ENCODE measurements around the gene PIP5K1B.

Gene PIP5K1B

DNA sequence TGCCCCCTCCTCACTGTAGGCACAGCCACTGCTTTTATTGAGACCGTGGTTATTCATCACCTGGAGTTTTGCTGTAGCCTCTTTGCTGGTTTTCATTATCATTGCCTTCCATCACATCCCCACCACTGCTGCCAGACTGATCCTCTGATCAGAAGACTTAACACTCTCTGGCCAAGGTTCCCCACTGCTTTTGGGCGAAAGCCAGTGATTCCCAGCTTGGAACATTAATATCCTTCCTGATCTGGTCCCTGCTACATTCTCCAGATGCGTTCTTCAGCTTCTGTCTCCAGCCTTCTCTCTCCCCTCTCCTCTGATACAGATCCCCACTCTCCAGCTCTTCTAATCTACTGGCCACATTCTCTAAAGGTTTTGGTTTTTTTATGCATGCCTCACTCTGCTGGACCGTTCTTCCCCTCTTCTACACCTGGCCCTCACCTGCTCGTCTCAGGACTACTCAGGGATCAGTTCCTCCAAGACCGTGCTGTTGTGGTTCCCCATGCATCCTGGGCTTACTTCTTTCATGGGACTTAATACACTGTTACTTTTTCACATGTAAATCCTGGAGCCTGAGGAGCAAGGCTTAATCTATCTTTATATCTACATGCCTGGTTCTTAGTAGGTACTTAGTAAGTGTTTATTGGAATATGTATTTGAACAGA, 193.9 kb downstream of the PIP5K1B start:
- H3K27ac ChIP-seq (ENCODE audit: low read length) = no peak overlapping the region
- H3K4me1 ChIP-seq (ENCODE audit: control insufficient read depth in 1 of 2, insufficient read depth in 2 of 2, low read length in 2 of 2) = no peaks in the 10 kb centered on the region
- no peaks in the 10 kb centered on the region for H3K9me3 ChIP-seq (ENCODE audit: control insufficient read depth in 1 of 2, low read length in 2 of 2)
- no peaks in the 10 kb centered on the region for H3K36me3 ChIP-seq (ENCODE audit: control insufficient read depth in 1 of 2, insufficient read depth in 2 of 2, low read length in 2 of 2)
- H3K27me3 ChIP-seq (ENCODE audit: low read depth, low read length) = no peaks in the 10 kb centered on the region
- H3K4me3 ChIP-seq (ENCODE audit: low read depth in 1 of 2, low read length in 2 of 2) = no peak overlapping the region

DNA sequence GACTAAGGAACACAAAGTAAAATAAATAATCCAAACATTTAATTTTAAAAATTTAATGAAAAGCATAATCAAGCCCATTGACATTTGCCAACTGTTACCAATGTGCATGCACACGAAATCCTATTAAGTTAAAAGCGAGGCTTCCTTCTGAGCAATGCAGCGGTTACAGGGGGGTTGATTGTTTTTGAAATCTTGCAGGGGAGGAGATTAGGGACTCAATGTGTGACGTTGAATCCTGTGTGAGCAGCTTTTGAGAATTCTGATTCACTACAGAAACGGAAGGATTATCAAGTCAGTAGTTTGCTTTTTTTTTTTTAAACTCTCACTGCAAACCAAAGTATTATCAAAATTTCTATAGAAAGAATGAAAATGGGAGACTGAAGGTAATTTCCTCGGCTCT, 199.4 kb downstream of the PIP5K1B start:
- Histone ChIP-seq H3K4me1 (ENCODE audit: control insufficient read depth in 1 of 2, insufficient read depth in 2 of 2, low read length in 2 of 2) (no peaks in the 10 kb centered on the region), H3K4me3 (ENCODE audit: low read depth in 1 of 2, low read length in 2 of 2) (no peak overlapping the region), H3K36me3 (ENCODE audit: control insufficient read depth in 1 of 2, insufficient read depth in 2 of 2, low read length in 2 of 2) (no peaks in the 10 kb centered on the region)

DNA sequence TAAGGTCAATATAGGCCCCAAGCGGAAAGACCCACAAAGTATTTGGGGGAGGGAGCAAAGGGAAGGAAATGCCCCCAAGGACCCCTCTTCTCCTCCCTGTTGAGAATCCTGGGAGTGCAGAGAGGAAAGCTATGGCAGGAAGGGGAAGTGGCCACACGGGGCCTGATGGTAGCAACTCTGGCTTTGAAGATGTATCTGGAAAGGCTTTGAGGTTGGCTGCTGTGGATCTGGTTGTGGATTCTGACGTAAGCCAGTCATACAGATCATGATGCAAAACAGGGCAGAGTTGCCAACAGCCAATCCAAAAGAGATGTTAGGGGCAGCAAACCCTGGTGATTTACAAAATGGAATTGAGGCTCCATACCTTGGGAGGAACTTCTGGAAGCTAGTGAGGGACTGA, 200.1 kb downstream of the PIP5K1B start:
- H3K27ac ChIP-seq (ENCODE audit: low read length) = no peak overlapping the region
- H3K4me3 ChIP-seq (ENCODE audit: low read depth in 1 of 2, low read length in 2 of 2) = no peak overlapping the region
- no peaks in the 10 kb centered on the region for H3K27me3 ChIP-seq (ENCODE audit: low read depth, low read length)
- no peaks in the 10 kb centered on the region for H3K36me3 ChIP-seq (ENCODE audit: control insufficient read depth in 1 of 2, insufficient read depth in 2 of 2, low read length in 2 of 2)
- H3K9me3 ChIP-seq (ENCODE audit: control insufficient read depth in 1 of 2, low read length in 2 of 2) = no peaks in the 10 kb centered on the region
- H3K4me1 ChIP-seq (ENCODE audit: control insufficient read depth in 1 of 2, insufficient read depth in 2 of 2, low read length in 2 of 2) = no peaks in the 10 kb centered on the region

More for the DNA sequence above, 199.4 kb downstream of the PIP5K1B start:
- Histone ChIP-seq H3K27me3 (ENCODE audit: low read depth, low read length) (no peaks in the 10 kb centered on the region), H3K9me3 (ENCODE audit: control insufficient read depth in 1 of 2, low read length in 2 of 2) (no peaks in the 10 kb centered on the region), H3K27ac (ENCODE audit: low read length) (no peak overlapping the region)

DNA sequence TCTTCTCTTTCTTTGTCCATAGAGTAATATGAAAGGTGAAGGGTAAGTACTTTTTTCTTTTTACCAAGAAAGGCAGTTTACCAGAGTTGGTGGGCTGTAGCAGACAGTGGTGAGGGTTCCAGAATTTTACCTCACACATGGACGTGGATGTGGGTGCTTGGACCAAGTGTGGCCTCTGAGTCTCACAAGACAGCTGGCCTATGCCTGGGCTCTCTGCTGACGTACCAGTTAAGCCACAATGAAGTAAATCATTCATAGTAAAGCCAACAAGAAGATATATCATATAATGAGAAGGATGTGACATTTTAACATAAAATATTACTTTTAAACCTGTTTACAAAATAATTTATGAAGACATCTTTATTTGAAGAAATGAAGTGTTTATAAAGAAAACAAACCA, 202.9 kb downstream of the PIP5K1B start:
- no peak overlapping the region for H3K27ac ChIP-seq (ENCODE audit: low read length)
- peaks cover 0 to 2% of the 10 kb centered on the region in 2 donors for H3K4me1 ChIP-seq (ENCODE audit: control insufficient read depth in 1 of 2, insufficient read depth in 2 of 2, low read length in 2 of 2)
- no peak overlapping the region for H3K4me3 ChIP-seq (ENCODE audit: low read depth in 1 of 2, low read length in 2 of 2)
- no peaks in the 10 kb centered on the region for H3K27me3 ChIP-seq (ENCODE audit: low read depth, low read length)
- H3K36me3 ChIP-seq (ENCODE audit: control insufficient read depth in 1 of 2, insufficient read depth in 2 of 2, low read length in 2 of 2) = no peaks in the 10 kb centered on the region
- H3K9me3 ChIP-seq (ENCODE audit: control insufficient read depth in 1 of 2, low read length in 2 of 2) = no peaks in the 10 kb centered on the region

DNA sequence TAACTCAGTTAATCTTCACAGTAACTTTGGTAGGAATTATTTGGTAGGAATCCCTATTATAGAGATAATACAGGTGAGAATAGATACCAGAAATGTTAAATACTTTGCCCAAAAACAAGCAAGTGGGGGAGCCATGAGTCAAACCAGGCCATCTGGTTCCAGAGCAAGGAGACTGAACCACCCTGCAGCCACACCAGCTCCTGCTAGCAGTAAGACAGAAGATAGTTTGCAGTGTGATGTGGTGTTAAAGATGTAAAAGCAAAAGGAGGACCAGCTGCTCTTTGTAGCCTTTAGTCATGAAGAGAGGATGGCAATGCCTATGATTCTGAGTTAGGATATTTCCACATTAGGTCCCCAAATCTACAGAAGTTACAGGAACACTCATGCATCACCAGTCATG, 207.5 kb downstream of the PIP5K1B start:
- Histone ChIP-seq H3K27ac (ENCODE audit: low read length) (no peak overlapping the region), H3K4me3 (ENCODE audit: low read depth in 1 of 2, low read length in 2 of 2) (no peak overlapping the region), H3K27me3 (ENCODE audit: low read depth, low read length) (no peaks in the 10 kb centered on the region)

DNA sequence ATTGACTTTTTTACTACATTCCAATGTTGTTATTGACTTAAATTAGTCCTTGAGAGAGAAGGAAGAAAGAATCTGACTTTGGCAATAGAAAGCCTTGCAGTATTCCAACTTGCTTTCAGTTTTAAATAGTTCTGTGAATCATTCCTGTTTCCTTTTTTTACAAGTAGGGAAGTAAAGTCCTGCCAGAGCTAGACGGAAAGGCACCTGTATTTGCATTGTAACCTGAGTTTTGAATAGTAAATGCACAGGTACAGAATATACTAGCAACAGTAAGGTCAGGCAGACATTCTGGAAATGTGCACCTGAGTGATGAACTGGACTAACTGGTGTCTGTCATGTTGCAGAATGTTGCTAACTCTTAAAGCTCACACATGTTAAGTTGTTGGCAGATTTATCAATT, 208.0 kb downstream of the PIP5K1B start:
- H3K9me3 ChIP-seq (ENCODE audit: control insufficient read depth in 1 of 2, low read length in 2 of 2) = no peaks in the 10 kb centered on the region
- H3K4me3 ChIP-seq (ENCODE audit: low read depth in 1 of 2, low read length in 2 of 2) = no peak overlapping the region
- peaks cover 0 to 4% of the 10 kb centered on the region in 2 donors for H3K4me1 ChIP-seq (ENCODE audit: control insufficient read depth in 1 of 2, insufficient read depth in 2 of 2, low read length in 2 of 2)
- no peaks in the 10 kb centered on the region for H3K36me3 ChIP-seq (ENCODE audit: control insufficient read depth in 1 of 2, insufficient read depth in 2 of 2, low read length in 2 of 2)
- no peaks in the 10 kb centered on the region for H3K27me3 ChIP-seq (ENCODE audit: low read depth, low read length)
- no peak overlapping the region for H3K27ac ChIP-seq (ENCODE audit: low read length)

More for the DNA sequence above, 207.5 kb downstream of the PIP5K1B start:
- Histone ChIP-seq H3K4me1 (ENCODE audit: control insufficient read depth in 1 of 2, insufficient read depth in 2 of 2, low read length in 2 of 2) (peaks cover 0 to 4% of the 10 kb centered on the region in 2 donors), H3K36me3 (ENCODE audit: control insufficient read depth in 1 of 2, insufficient read depth in 2 of 2, low read length in 2 of 2) (no peaks in the 10 kb centered on the region), H3K9me3 (ENCODE audit: control insufficient read depth in 1 of 2, low read length in 2 of 2) (no peaks in the 10 kb centered on the region)

DNA sequence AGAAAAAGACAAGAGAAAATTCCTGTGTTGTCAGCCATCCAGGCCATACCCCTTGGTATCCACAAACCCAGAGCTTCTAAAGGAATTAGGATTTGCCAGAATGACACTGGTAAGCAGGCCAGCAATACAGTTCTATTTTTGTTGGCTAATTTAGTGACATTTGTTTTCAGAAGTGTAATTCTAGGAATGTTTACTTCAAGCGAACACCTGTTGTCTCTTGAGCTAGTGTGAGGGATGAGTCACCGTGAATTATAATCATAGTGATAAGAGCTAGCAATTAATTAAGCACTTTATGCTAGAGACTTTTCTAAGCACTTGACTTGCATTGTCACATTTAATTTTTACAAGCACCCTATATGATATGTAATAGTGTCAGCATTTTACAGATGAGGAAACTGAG, 209.7 kb downstream of the PIP5K1B start:
- Histone ChIP-seq H3K27ac (ENCODE audit: low read length) (no peak overlapping the region), H3K4me3 (ENCODE audit: low read depth in 1 of 2, low read length in 2 of 2) (no peak overlapping the region), H3K9me3 (ENCODE audit: control insufficient read depth in 1 of 2, low read length in 2 of 2) (no peaks in the 10 kb centered on the region), H3K27me3 (ENCODE audit: low read depth, low read length) (no peaks in the 10 kb centered on the region), H3K36me3 (ENCODE audit: control insufficient read depth in 1 of 2, insufficient read depth in 2 of 2, low read length in 2 of 2) (no peaks in the 10 kb centered on the region), H3K4me1 (ENCODE audit: control insufficient read depth in 1 of 2, insufficient read depth in 2 of 2, low read length in 2 of 2) (peaks cover 0 to 4% of the 10 kb centered on the region in 2 donors)

DNA sequence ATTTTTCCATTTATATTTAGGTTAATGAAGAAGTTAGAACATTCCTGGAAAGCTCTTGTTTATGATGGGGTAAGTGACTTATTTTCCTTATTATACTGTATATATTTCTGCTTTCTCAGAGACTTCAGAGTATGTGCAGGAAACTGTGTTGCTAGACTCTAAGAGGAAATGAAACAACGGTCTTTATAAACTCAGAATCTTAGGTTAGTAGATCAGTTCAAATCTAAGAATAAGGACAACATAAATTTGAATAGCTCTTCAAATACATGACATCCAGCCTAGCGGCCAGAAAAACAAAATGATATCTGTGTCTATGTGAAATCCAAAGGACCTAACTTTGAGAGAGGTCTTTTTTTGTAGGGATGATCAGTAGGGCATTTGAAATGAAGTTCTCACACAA, 214.6 kb downstream of the PIP5K1B start:
- no peak overlapping the region for H3K27ac ChIP-seq (ENCODE audit: low read length)
- no peaks in the 10 kb centered on the region for H3K9me3 ChIP-seq (ENCODE audit: control insufficient read depth in 1 of 2, low read length in 2 of 2)
- H3K27me3 ChIP-seq (ENCODE audit: low read depth, low read length) = no peaks in the 10 kb centered on the region
- H3K4me3 ChIP-seq (ENCODE audit: low read depth in 1 of 2, low read length in 2 of 2) = no peak overlapping the region
- peaks cover 0 to 3% of the 10 kb centered on the region in 2 donors for H3K36me3 ChIP-seq (ENCODE audit: control insufficient read depth in 1 of 2, insufficient read depth in 2 of 2, low read length in 2 of 2)
- no peaks in the 10 kb centered on the region for H3K4me1 ChIP-seq (ENCODE audit: control insufficient read depth in 1 of 2, insufficient read depth in 2 of 2, low read length in 2 of 2)

DNA sequence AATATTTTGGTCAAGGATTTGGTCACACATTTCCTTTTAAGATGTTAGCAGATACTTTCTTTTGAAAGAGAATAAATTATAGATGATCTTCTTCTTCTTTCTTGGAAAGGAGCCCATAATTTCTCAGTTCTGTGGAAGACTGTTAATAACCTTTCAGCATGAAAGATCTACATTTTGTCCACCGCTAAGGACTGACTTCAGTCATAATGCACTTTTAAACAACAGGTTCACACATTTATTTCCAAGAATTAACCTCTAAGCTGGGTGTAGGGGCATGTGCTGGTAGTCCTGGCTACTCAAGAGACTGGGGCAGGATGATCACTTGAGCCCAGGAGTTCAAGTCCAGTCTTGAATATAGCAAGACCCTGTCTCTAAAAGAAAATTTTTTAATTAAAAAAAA, 215.9 kb downstream of the PIP5K1B start:
- Histone ChIP-seq H3K4me3 (ENCODE audit: low read depth in 1 of 2, low read length in 2 of 2) (no peak overlapping the region), H3K27me3 (ENCODE audit: low read depth, low read length) (no peaks in the 10 kb centered on the region), H3K9me3 (ENCODE audit: control insufficient read depth in 1 of 2, low read length in 2 of 2) (no peaks in the 10 kb centered on the region), H3K27ac (ENCODE audit: low read length) (no peak overlapping the region), H3K36me3 (ENCODE audit: control insufficient read depth in 1 of 2, insufficient read depth in 2 of 2, low read length in 2 of 2) (peaks cover 0 to 3% of the 10 kb centered on the region in 2 donors), H3K4me1 (ENCODE audit: control insufficient read depth in 1 of 2, insufficient read depth in 2 of 2, low read length in 2 of 2) (no peaks in the 10 kb centered on the region)

DNA sequence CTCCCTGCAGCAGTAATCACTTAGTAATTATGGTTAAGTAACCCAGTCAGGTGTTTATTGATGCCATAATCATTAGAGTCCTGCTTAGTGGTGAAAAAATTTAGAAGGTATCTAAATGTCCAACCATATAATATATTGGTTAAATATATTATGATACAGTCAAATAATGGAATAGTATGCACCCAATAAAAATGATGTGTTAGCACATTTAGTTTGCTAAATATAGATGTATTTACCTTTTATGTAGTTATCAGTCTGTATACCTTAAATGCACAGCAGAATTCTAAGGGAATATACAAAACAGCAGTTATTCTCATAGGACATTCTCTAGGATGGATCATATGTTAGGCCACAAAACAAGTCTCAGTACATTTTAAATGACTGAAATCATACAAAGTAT, 218.4 kb downstream of the PIP5K1B start:
- Histone ChIP-seq H3K27me3 (ENCODE audit: low read depth, low read length) (no peaks in the 10 kb centered on the region), H3K4me3 (ENCODE audit: low read depth in 1 of 2, low read length in 2 of 2) (no peak overlapping the region), H3K9me3 (ENCODE audit: control insufficient read depth in 1 of 2, low read length in 2 of 2) (no peaks in the 10 kb centered on the region), H3K36me3 (ENCODE audit: control insufficient read depth in 1 of 2, insufficient read depth in 2 of 2, low read length in 2 of 2) (peaks cover 0 to 3% of the 10 kb centered on the region in 2 donors), H3K27ac (ENCODE audit: low read length) (no peak overlapping the region), H3K4me1 (ENCODE audit: control insufficient read depth in 1 of 2, insufficient read depth in 2 of 2, low read length in 2 of 2) (no peaks in the 10 kb centered on the region)

DNA sequence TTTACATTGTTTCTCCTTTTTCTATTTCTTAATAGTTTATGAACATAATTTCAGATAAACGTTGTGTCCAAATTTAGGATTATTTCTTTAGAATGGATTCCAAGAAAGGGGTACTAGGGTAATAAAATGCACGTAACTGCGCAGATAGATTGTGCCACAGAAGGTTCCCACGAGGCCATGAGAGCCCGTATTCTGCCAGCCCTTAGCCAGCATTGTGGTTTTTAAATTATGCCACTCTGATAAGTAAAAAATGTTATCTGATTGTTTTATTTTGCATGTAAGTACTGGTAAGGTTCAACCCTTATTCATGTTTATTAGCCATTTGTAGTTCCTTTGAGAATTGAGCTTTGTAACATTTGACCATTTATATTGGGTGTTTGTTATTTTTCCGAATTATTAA, 220.1 kb downstream of the PIP5K1B start:
- H3K4me3 ChIP-seq (ENCODE audit: low read depth in 1 of 2, low read length in 2 of 2) = no peak overlapping the region
- H3K4me1 ChIP-seq (ENCODE audit: control insufficient read depth in 1 of 2, insufficient read depth in 2 of 2, low read length in 2 of 2) = no peaks in the 10 kb centered on the region

DNA sequence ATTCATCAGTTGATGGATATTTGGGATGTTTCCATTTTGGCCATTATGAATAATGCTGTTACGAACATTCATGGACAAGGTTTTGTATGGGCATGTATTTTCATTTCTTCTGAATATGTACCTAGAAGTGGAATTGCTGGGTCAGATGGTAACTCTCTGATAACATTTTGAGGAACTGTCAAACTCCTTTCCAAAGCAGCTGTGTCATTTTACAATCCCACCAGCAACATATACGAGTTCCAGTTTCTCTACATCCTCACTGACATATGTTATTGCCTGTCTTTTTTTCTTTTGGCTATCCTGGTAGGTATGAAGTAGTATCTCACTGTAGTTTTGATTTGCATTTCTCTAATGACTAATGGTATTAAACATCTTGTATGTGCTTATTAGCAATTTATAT, 222.1 kb downstream of the PIP5K1B start:
- Histone ChIP-seq H3K27ac (ENCODE audit: low read length) (no peak overlapping the region), H3K27me3 (ENCODE audit: low read depth, low read length) (no peaks in the 10 kb centered on the region), H3K4me1 (ENCODE audit: control insufficient read depth in 1 of 2, insufficient read depth in 2 of 2, low read length in 2 of 2) (no peaks in the 10 kb centered on the region), H3K9me3 (ENCODE audit: control insufficient read depth in 1 of 2, low read length in 2 of 2) (no peaks in the 10 kb centered on the region), H3K4me3 (ENCODE audit: low read depth in 1 of 2, low read length in 2 of 2) (no peak overlapping the region), H3K36me3 (ENCODE audit: control insufficient read depth in 1 of 2, insufficient read depth in 2 of 2, low read length in 2 of 2) (no peaks in the 10 kb centered on the region)

More for the DNA sequence above, 220.1 kb downstream of the PIP5K1B start:
- no peaks in the 10 kb centered on the region for H3K27me3 ChIP-seq (ENCODE audit: low read depth, low read length)
- no peaks in the 10 kb centered on the region for H3K9me3 ChIP-seq (ENCODE audit: control insufficient read depth in 1 of 2, low read length in 2 of 2)
- H3K27ac ChIP-seq (ENCODE audit: low read length) = no peak overlapping the region
- H3K36me3 ChIP-seq (ENCODE audit: control insufficient read depth in 1 of 2, insufficient read depth in 2 of 2, low read length in 2 of 2) = peaks cover 0 to 3% of the 10 kb centered on the region in 2 donors
